GM12891 (cell line): ENCODE results near the gene PSG2.
"Not testable (repeated sequence)": the region's sequence is repeated elsewhere in the genome, so short reads cannot be mapped to it uniquely, and the experiment has no call there.

Experiments
- POLR2A ChIP-seq: IDR thresholded peaks from 2 replicates; pipeline ENCODE4 v1.6.1; 2011; ENCODE audit warnings: low read depth, low read length, control low read depth
- POLR2AphosphoS5 ChIP-seq: IDR thresholded peaks from 2 replicates; pipeline ENCODE4 v1.6.1; 2011; ENCODE audit warnings: low read depth, low read length, control low read depth
- POU2F2 ChIP-seq: IDR thresholded peaks from 2 replicates; pipeline ENCODE4 v1.6.1; 2011; ENCODE audit warnings: low read depth, mild to moderate bottlenecking, control low read depth, low read length, moderate library complexity
- TAF1 ChIP-seq: IDR thresholded peaks from 2 replicates; pipeline ENCODE4 v1.6.1; 2011; ENCODE audit warnings: low read depth, low read length, control low read depth

- not testable (repeated sequence) for TF ChIP-seq TAF1, POLR2AphosphoS5, POLR2A, POU2F2
Measured at GRCh38 chr19:43115548-43115947, 33.0 kb upstream of the PSG2 start.
